Measurements from ENCODE around the gene GABBR2.

- TF ChIP-seq EZH2 (optimal IDR thresholded peaks at IDR 0.05; ENCODE audit: low read depth, low read length): no peak
- no peak for TF ChIP-seq CTCF (IDR thresholded peaks at IDR 0.05; ENCODE audit: low read length)
Observed at GRCh38 chr9:98652741-98653140, 56.0 kb downstream of the GABBR2 start.

Data from MM.1S (cell line).